Dedifferentiated amniotic fluid mesenchymal stem cell (primary cell): ENCODE results near the gene CD9.
A peak's percentile ranks its signal among the peaks of the same experiment; 100 is the strongest.

ENCODE experiments used
- DNase-seq: peaks from one replicate; pipeline ENCODE4 v3.0.0-alpha.2; 2016; ENCODE audit errors: extremely low spot score

Gene CD9

DNA sequence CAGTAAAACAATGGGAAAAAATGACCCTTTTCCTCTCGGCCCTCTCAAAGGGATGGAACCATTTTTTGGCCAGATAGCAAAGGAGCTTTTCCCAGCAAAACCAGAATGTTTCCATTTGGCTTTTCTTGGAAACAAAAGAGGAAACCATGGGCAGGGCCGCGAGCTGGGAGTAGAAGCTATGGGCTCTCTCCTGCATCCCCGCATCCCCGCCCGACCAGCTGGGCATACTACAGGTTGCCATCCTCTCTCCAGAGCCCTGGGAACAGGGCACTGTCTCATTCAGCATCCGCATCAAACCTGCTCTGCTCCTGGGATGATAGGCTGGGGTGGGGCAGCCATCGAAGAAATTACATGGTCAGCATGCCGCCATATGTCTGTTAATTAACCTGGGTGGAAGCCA, 20.9 kb downstream of the CD9 start:
- no peak for DNase-seq

DNA sequence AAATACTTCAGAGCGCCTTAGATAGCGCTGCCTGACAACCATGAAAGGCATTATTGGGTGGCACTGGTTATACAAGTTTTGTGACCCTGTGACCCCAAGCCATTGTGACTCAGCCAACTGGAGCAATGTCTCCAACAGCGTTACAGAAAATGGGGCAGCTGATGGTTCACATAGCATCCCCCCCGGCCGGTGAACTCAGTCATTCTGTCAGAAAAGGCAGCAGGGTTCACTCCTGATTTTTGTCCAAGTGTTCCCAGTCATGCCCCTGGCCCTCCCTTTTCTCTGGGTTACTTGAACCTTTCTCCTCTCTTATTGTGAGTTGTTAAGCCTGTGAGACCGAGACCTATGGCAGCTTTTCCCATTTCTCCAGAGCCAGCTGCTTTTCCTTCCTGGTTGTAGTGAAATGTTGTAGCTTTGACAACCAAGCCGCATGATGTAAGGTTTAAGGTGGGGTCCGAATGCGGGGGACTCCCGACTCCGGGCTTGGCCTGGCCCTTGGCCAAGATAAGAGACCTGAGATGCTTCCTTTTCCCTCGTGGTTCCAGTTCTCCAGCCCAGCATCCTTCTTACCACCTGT, 22.0 kb downstream of the CD9 start:
- DNase-seq: no peak

DNA sequence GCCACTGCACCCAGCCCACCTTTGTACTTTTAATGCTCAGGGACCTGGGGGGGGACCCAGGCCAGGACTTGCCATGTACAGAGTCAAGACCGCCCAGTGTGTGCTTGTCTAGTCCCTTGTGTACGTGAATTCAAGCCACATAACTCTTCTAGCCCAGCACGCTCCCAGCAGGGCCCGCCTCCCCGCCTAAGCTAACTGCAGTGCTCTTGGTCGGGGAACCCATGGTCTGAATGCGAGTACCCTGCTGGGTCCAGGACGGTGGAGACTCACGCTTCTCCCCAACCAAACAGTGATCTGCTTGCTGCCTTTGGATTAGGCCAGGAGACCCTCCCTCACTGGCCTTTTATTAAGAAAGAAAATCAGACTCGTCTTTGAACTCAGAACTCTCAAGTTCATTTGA, 23.3 kb downstream of the CD9 start:
- DNase-seq: no peak

DNA sequence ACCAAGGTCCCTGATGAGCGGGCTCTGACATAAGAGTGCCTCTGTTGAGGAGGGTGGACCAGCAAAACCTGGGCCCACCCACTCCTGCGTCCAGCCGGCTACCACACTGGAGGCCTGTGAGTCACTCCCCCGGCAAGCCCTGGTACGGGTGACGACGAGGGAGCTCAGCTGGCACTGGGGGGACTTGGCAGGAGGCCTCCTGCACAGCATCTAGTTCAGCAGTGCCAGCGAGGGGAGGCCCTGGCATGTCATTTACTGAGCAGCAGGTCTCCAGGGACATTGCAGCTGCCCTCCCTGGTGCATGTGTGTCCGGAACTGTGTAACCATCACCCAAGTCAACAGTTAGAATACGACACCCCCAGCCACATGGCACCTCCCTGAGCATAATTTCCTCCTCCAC, 24.4 kb downstream of the CD9 start:
- no peak for DNase-seq

DNA sequence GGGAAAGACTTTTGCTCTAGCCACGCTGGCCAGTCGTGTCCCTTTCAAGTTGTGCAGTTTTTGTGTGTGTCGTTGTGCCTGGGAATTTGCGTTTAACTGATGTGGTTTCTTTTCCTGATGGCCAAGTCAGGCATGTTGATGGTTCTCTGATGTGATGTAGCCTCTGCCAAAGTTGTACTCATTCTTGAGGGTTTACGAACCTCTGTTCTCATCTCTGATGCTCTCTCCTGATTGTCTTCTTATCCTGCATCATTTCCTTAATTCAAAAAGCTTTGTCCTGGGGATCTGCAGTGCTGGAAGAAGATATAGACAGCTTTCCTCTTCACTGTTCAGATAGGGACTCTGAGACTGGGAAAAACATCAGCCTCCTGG, 25.4 kb downstream of the CD9 start:
- no peak for DNase-seq

DNA sequence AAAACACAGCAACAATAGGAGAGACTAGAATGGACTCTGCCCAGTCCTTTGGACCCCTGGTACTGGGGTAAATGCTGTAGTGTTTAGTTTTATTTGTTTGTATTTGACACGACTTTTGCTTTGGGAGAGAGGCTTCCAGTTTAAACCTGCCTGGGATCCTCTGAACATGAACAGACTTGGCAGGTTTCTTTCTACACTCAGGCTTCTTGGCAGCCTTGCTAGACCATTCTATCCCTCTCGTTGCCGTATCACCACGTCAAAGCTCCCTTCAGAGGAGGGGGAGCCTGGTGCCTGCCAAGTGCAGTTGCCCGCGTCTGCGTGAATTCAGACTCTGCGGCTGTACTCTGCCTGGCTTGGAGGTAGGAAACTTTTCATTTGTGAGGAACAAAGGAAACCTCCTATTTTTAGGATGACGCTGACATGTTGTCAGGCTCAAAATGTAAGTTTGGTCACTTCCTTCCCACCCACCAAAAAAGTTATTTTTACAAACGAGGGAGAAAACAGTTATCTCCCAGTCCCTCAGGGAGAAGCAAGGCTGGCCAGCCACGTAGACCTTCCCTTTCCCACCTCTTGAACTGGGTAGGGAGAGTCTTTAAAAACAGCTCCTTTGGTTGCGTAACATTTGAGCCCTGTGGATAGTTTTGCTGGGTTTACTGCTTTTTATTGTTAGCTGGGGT, 25.9 kb downstream of the CD9 start:
- no peak for DNase-seq

DNA sequence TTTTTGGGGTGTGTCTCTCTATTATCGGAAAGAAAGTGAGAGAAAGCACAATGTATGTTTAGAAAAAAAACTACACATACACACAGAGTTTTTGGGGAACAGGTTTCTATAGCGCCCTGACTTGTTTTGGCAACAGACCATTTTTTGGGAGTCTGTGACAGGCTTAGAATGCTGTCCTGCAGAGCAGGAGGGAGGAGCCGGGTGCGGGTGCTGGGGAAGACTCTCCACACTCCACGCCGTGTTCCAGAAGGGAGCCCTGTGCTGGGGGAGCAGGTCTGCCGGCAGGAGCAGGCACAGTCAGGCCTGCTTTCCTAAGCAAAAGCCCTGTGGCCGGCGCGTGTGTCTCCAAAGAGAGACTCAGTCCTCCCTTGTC, 26.5 kb downstream of the CD9 start:
- no peak for DNase-seq

DNA sequence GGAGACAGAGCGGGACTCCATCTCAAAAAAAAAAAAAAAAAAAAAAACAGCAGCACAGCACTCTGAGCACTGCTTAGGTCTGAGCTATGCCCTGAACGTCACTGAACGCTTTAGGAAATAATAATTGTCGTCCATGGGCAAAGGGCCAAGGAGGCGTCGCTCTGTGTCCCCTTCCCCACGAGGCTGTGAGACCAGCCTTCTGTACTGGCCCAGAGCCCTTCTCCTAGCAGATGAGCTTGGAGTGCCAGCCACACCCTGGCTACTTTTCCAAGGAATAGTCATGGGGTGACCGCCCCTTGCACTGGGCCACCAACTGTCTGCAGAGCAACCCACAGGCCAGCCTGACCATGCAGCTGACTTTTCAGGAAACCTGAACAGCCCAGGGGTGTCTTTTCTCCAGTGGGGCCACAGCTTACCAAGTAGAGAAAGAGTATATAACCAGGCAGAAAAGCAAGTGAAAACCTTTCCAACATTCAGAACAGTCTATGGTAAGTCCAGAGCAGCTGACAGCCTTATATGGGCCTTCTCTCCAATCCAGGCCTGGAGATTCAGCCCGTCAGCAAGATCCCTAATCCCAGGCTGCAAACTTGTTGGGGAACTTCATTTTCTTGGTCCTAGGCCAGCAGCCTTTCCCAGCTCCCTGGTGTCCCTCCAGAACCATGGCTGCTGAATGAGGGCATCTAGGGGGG, 28.5 kb downstream of the CD9 start:
- DNase-seq: no peak

DNA sequence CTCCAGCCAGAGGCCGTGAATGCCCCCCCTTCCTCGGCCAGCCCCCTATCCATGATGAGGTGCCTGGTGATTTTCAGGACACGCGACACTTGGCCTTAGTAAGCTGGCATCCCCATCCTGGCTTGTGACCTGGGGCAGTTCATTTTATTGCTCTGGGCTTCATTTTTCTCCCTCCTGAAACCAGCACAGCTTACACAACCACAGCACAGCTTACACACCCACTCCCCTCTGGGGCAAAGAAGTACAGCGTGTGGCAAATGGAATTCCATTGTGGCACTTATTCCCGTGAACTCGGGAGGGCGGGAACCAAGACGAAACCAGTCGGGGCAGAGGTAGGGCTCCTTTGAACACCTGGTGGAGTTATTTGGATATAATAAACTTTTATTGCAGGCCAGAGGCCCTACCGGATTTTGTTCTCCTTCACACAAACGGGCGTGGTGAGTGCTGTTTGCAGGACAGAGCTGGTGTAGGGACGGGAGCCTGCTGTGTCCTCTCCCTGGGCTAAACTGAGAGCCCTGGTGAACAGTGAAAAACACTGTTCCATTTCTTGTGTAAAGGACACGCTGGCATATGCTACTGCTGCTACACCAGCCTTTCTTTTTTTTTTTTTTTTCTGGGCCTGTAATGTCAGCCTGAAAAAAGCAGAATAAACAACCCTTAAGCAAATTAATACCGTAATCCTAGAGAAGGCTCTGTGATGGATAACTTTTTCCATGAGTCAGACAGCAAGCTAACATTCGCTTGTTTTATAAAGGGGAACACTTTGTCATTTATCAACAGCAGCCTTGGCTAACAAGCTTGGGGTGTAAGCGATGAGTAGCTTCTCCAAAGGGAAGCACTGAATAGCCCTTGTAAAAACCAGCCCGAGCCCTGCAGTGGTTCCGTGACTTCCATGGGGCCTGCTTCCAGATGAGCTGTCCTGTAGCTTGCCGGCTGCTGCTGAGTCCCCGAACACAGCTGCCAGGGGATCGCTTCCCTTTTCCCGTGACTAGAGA, 29.3 kb downstream of the CD9 start:
- DNase-seq: peak; percentile 70

DNA sequence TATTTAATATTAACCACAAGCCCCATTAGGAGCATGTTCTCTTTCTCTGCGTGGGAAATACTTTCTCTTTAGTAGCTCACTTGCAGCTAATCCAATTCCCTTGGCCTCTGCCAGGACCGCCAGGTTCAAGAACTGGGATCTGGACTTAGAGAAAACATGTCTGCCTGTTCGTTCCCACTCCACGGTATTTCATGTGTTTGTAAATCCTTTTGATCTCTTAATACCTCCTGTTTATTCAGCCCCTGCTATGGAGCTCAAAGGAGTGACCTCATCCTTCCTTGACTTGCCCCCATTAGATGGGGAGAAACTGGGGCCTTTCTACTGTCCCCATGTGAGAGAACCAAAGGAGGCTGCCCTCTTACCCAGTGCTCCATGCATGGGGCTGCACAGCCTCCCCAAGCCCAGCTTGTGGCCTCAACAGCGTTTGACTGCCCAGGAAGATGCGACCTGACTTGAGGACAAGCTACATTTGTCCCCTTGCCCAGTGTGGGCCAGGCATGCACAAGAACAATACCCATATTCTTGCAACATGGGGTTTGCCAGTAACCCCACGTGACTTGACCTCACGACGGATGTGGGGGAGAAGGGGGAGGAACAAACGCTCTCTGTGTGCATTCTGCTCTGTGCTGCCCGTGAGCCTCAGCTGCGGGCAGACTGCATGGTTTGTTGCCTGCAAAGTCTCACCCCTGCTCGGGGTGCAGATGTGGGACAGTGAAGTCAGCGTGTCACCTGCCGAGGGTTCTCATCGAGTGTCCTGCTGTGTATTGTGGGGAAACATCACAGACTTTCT, 30.3 kb downstream of the CD9 start:
- DNase-seq: peak; percentile 20

DNA sequence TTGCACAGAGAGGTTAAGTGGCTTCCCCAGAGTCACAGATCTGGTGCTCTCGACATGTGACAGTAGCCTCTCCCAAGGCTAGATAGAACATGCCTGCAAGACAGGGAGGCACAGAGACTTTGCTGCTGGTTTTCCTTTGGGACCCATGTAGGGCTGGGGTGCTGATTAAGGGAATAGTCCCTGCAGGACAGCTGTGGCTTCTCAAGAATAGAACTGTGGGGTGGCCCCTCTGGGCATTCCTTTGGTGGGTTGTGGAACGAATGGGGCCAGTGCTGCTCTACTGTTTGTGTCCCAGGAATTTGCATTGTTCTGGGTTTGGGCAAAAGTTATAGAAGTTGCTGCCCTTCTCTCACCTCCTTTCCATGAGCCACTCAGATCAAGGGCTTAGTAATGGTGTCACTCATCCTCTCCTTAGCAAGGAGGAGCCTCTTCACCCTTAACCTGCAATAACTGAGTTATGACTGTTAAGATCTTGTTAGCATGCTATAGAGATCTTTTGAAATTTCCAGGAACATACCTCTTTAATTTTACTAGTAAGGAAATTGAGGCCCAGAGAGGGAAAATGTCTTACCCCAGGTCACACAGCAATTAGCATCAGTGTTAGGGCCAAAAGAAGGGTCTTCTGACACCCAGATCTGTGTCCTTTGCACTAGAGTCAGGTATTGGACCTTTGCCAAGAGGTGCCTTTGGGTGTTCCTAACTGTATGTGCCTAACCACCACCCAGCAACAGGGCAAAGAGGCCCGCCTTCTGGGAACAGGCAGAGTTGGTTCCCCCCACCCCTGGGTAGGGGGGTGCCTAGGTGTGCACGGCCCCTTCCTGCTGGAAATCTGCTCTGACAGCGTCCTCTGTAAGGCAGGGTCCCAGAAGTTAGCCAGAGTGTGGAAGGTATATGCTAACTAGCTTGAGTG, 31.4 kb downstream of the CD9 start:
- no peak for DNase-seq

DNA sequence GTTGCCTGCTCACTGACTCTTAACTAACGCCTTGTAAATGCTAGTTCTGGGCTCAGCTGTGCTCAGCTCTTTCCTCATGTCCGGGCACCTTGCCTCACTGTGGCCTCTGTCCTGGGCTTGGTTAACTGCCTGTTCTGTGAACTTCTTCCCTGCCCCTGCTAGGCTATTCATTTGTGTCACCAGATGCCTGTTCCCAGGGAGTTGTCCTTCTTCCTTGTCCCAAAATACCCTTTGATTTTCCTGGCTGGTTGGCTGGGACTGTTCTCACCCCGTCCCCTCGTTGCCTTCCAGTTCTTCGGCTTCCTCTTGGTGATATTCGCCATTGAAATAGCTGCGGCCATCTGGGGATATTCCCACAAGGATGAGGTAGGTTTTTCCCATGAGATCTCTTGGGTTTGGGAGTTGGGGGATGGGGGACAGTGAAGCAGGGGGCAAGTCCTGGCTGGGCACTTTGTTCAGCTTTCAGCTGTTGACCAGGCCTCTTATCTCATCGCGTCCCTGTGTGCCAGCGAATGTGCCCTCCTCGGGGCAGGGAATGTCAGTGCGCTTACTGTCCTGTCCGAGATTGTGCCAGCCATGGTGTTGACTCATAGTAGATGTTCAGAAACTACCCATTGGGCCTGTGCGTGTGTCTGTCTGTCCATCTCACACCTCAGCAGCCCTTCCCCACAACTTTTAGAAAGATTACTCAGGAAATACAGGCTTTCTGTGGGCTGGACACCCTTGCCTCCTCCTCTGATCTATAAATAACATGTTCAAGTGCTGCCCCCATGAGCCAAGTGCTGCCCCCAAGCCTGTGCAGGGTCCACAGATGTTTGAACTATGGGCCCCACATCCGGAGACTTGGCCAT, 33.1 kb downstream of the CD9 start:
- DNase-seq: no peak

DNA sequence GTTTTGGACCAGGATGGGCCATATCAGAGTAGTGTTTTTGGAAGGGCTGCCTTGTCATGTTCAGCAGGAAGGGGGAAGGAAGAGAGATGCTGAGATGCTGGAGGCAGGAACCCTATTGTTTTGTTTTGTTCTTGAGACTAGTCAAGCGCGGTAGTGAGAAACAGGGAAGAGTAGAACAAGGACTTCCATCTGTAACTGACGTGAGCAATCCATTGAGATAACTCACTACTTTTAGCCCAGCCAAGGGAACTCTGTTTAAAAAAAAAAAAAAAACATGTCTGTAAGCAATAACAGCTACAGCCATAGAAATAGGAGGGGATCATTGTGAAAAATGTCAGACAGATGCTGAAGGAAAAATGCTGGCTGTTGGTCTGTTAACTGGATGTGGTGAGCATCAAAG, 34.0 kb downstream of the CD9 start:
- no peak for DNase-seq

DNA sequence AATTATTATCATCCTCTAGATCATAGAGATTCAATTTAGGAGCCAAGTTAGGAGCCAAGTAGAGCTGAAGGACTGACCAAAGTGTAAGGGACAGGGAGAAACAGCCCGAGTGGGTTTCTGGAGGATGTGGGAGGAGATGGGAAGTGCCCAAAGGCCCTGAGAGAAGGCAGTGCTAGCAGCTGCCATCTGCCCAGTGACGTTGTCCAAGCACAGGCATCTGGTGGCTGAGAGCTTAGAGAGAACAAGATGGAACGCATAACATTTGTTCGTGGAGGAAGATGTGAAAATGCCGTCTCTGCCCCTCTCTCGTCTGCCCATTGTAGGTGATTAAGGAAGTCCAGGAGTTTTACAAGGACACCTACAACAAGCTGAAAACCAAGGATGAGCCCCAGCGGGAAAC, 34.7 kb downstream of the CD9 start:
- no peak for DNase-seq

DNA sequence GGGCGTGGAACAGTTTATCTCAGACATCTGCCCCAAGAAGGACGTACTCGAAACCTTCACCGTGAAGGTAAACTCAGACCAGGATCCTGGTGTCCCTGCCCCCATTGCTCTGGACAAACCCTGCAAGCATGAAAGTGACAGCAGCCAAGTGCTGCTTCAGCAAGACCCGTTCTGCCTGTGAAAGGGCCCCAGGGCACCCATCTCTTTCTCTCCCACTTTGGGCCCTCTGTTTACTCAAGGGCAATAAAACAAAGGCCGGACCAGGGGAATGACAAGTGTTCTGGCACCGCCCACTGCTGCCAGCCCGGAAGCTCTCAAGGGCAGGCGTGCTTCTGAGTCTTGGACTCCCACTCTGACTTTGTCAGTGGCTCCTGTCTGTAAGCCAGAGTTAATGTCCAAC, 35.3 kb downstream of the CD9 start:
- no peak for DNase-seq

DNA sequence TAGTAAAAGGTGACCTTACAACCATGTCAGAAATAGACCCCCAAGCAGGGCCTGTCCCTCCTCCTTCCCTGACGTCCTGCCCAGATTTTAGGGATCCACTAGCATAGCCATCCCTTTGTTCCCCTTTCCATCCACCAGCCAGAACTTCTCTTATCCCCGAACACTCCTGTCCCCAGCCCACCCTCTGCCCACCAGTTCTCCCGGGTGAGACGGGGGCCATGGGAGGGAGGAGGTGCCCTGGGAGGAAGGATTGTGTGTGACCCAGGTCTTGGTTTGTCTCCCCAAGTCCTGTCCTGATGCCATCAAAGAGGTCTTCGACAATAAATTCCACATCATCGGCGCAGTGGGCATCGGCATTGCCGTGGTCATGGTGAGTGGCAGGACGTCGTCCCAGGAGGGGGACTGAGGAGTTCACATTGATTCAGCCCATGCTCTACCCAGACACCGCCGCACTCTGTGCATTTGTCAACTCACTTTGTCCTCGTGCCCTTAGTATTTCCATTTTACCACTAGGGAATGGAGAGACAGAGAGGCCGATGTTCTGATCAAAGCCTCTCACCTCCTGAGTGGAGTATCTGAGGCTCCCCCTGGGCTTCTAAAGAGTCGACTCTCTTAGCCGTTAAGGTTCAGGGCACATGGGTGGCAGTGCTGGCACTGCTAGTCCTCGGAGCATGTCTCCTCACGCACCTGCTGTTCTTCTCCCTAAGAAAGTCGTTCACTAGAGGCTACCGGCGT, 35.9 kb downstream of the CD9 start:
- DNase-seq: no peak

DNA sequence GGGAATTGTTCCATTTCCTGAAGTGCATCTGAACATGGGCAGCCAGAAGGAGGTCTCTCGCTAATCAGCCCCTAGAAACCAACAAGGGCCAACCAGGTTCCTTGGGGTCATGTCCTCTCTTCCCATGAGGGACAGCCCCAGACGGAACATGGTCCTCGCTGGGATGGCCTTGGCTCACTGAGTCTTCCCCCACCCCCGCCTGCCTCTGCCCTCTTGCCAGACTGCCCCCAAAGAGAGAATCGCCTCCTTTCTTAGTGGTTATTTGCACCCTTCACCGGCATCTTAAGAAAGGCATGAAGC, 36.4 kb downstream of the CD9 start:
- DNase-seq: no peak

DNA sequence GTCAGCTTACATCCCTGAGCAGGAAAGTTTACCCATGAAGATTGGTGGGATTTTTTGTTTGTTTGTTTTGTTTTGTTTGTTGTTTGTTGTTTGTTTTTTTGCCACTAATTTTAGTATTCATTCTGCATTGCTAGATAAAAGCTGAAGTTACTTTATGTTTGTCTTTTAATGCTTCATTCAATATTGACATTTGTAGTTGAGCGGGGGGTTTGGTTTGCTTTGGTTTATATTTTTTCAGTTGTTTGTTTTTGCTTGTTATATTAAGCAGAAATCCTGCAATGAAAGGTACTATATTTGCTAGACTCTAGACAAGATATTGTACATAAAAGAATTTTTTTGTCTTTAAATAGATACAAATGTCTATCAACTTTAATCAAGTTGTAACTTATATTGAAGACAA, 37.6 kb downstream of the CD9 start:
- DNase-seq: no peak

DNA sequence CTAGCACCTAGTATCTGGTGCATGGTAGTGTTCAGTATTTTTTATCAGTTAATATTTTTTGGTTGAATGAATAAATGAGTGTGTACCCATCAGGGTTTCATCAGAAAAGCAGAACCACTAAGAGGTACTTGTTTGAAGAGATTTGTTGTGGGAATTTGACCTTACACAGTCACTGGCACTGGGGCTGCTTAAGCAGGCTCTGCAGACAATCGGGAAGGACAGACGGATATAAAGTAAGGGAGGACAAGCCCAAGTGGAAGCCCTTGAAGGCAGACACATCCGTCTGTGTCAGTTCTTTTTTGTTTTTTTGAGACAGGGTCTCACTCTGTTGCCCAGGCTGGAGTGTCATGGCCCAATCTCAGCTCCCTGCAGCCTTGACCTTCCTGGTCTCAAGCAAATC, 38.7 kb downstream of the CD9 start:
- DNase-seq: no peak
